Prostate gland (tissue), 2 donors: ENCODE results near the gene PILRA.
"Not testable (repeated sequence)": the region's sequence is repeated elsewhere in the genome, so short reads cannot be mapped to it uniquely, and the experiment has no call there.

Experiments used
- POLR2A ChIP-seq: fragments of 450-650 bp; IDR thresholded peaks from one replicate; pipeline ENCODE4 v1.6.1; 2016; ENCODE audit warnings: antibody characterized with exemption, mild to moderate bottlenecking
- TF ChIP-seq, protein P1 (sequence below), 4 experiments: fragments of 200-600 bp in 2 of 4; fragments of 450-650 bp in 2 of 4; sonication (generic) in 2 of 4; IDR thresholded peaks; 1 replicate in 3 of 4; 2 replicates in 1 of 4; pipeline ENCODE4 v1.5.1; 2016 to 2019; ENCODE audit warnings: antibody characterized with exemption in 4 of 4, mild to moderate bottlenecking in 2 of 4, moderate library complexity in 2 of 4

DNA sequence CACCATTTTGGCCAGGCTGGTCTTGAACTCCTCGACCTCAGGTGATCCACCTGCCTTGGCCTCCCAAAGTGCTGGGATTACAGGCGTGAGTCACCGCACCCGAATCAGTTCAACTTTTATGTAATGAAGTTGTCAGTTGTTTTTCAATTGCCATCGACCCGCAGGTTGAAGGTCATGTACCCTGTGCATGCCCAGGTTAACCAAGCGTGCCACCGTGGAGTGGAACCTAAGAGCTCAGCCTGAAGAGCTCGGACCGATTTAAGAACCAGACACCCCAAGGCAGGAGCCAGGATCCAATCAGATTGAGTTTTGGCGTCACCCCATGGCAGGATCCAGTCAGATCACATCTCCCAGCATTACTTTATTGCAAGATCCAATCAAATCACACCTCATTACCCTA is 46.4 kb upstream of the PILRA start:
- TF ChIP-seq, protein P1, sequence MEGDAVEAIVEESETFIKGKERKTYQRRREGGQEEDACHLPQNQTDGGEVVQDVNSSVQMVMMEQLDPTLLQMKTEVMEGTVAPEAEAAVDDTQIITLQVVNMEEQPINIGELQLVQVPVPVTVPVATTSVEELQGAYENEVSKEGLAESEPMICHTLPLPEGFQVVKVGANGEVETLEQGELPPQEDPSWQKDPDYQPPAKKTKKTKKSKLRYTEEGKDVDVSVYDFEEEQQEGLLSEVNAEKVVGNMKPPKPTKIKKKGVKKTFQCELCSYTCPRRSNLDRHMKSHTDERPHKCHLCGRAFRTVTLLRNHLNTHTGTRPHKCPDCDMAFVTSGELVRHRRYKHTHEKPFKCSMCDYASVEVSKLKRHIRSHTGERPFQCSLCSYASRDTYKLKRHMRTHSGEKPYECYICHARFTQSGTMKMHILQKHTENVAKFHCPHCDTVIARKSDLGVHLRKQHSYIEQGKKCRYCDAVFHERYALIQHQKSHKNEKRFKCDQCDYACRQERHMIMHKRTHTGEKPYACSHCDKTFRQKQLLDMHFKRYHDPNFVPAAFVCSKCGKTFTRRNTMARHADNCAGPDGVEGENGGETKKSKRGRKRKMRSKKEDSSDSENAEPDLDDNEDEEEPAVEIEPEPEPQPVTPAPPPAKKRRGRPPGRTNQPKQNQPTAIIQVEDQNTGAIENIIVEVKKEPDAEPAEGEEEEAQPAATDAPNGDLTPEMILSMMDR (IDR thresholded peaks at IDR 0.05) = not testable (repeated sequence)
- not testable (repeated sequence) for TF ChIP-seq POLR2A
